SU-DHL-6 (cell line): ENCODE results near the gene NEUROG3.

Source experiments
- H2AFZ ChIP-seq: fragments of 200-600 bp; sonication (generic); 2 replicates; pipeline ENCODE4 v1.6.1; 2014; ENCODE audit warnings: low read depth, mild to moderate bottlenecking, moderate library complexity, mixed read lengths, antibody characterized with exemption, low read length; ENCODE audit not compliant: severe bottlenecking
- H3F3A ChIP-seq: fragments of 200-600 bp; shearing (Covaris generic); 2 replicates; pipeline ENCODE4 v1.6.0; 2016; ENCODE audit warnings: antibody characterized with exemption, mild to moderate bottlenecking; ENCODE audit not compliant: insufficient read depth
- H3K27ac ChIP-seq: fragments of 200-600 bp; sonication (generic); 2 replicates; pipeline ENCODE4 v1.5.1; 2016; ENCODE audit warnings: low read depth, mild to moderate bottlenecking, low read length, moderate library complexity, mixed read lengths
- H3K27me3 ChIP-seq: fragments of 200-600 bp; sonication (generic), shearing (Covaris generic); 2 replicates; pipeline ENCODE4 v1.6.0; 2014; ENCODE audit warnings: mild to moderate bottlenecking, low read length
- H3K36me3 ChIP-seq: fragments of 200-600 bp; sonication (generic); 2 replicates; pipeline ENCODE4 v1.6.1; 2014; ENCODE audit warnings: mild to moderate bottlenecking, low read length, mixed read lengths
- H3K4me2 ChIP-seq: fragments of 300-600, 200-600 bp; shearing (Covaris generic), sonication (generic); 2 replicates; pipeline ENCODE4 v1.6.0; 2014; ENCODE audit warnings: low read length, low read depth, mild to moderate bottlenecking; ENCODE audit not compliant: poor library complexity, severe bottlenecking
- H3K4me3 ChIP-seq: fragments of 200-600 bp; sonication (generic); 2 replicates; pipeline ENCODE4 v1.5.1; 2014; ENCODE audit warnings: antibody characterized with exemption, low read length, mild to moderate bottlenecking, mixed read lengths; ENCODE audit not compliant: insufficient read depth, poor library complexity, severe bottlenecking
- H3K79me2 ChIP-seq: fragments of 200-600 bp; sonication (generic); 2 replicates; pipeline ENCODE4 v1.6.1; 2014; ENCODE audit warnings: mild to moderate bottlenecking, low read length, moderate library complexity; ENCODE audit not compliant: insufficient read depth
- H3K9ac ChIP-seq: fragments of 200-600 bp; sonication (generic); 2 replicates; pipeline ENCODE4 v1.7.0; 2014; ENCODE audit warnings: mild to moderate bottlenecking, low read length
- H3K9me2 ChIP-seq: fragments of 200-600 bp; sonication (generic); replicated peaks from 2 replicates; pipeline ENCODE4 v1.6.1; 2014; ENCODE audit warnings: low read length; ENCODE audit not compliant: insufficient read depth
- H3K9me3 ChIP-seq: fragments of 200-600 bp; sonication (generic); 2 replicates; pipeline ENCODE4 v1.6.1; 2014; ENCODE audit warnings: low read length, mixed read lengths; ENCODE audit not compliant: insufficient read depth
- H4K20me1 ChIP-seq: fragments of 200-600 bp; sonication (generic); 2 replicates; pipeline ENCODE4 v1.6.1; 2014; ENCODE audit warnings: low read depth, mild to moderate bottlenecking, antibody characterized with exemption, low read length, moderate library complexity, mixed read lengths
- CTCF ChIP-seq: fragments of 200-600 bp; sonication (generic); IDR thresholded peaks from one replicate; pipeline ENCODE4 v1.5.1; 2017; ENCODE audit warnings: antibody characterized with exemption, mild to moderate bottlenecking, low read length, moderate library complexity; ENCODE audit not compliant: insufficient read depth, poor library complexity, severe bottlenecking
- EZH2phosphoT487 ChIP-seq: fragments of 200-600 bp; sonication (generic), shearing (Covaris generic); conservative IDR thresholded peaks from 2 replicates; pipeline ENCODE4 v1.6.1; 2018; ENCODE audit warnings: mild to moderate bottlenecking, antibody characterized with exemption, low read length, moderate library complexity, mixed read lengths

The NEUROG3 gene

DNA sequence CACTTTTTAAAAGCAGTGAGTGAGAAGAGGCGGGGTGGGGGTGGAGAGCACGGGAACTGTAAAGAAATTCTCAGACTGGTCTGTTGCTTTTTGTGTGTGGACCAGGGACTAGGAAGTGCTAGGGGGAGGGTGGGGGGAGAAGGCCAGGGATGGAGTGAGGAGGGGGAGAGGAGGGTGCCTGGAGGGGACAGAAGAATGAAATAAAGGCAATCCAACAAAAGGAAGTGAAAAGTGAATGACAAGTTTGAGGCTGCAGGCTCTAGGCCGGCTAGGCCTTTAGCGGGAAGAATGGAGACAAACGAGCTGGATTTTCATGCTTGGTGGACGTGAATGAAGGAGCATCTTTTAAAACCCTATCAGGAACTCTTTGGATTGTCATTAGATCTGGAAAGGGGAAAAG is 13.7 kb downstream of the NEUROG3 start:
- no peak overlapping the region for H3K4me2 ChIP-seq
- H3K9me2 ChIP-seq = no peaks in the 10 kb centered on the region
- no peaks in the 10 kb centered on the region for H3K9me3 ChIP-seq
- no peak overlapping the region for H3K9ac ChIP-seq
- H4K20me1 ChIP-seq = no peaks in the 10 kb centered on the region
- H3K36me3 ChIP-seq = no peaks in the 10 kb centered on the region
- no peak overlapping the region for H2AFZ ChIP-seq
- H3K79me2 ChIP-seq = no peaks in the 10 kb centered on the region
- no peak overlapping the region for H3K4me3 ChIP-seq
- no peaks in the 10 kb centered on the region for H3K27me3 ChIP-seq
- no peak overlapping the region for H3K27ac ChIP-seq
- TF ChIP-seq CTCF (no peak), EZH2phosphoT487 (no peak)
- H3F3A ChIP-seq = no peaks in the 10 kb centered on the region

DNA sequence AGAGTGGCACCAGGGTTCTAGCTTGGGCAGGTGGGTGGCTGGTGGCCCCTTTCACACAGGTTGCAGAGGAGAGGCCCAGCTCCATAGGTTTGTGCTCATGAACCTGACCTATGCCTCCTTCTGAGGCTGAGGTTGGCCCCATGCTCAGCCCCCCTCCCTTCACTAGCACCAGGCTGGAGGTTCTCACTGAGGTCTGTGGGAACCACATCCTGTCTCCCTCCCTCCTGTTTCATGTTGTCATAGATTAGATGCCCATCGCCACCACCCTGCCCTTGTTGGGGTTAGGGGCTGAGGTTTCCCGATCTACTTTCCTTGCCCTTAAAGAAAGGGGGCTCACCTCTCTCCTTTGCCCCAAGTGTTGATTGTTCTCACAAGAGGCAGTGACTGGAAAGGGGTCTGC is 14.7 kb downstream of the NEUROG3 start:
- Histone ChIP-seq H3K27ac (no peak overlapping the region), H3K36me3 (no peaks in the 10 kb centered on the region), H3K79me2 (no peaks in the 10 kb centered on the region), H3K9me2 (no peaks in the 10 kb centered on the region), H3K27me3 (no peaks in the 10 kb centered on the region), H3K9ac (no peak overlapping the region), H3K4me3 (no peak overlapping the region), H2AFZ (no peak overlapping the region), H3F3A (no peaks in the 10 kb centered on the region), H4K20me1 (no peaks in the 10 kb centered on the region), H3K9me3 (no peaks in the 10 kb centered on the region), H3K4me2 (no peak overlapping the region)
- TF ChIP-seq EZH2phosphoT487 (no peak), CTCF (no peak)

- Histone ChIP-seq H2AFZ (no peak overlapping the region), H3K9me2 (no peaks in the 10 kb centered on the region), H3F3A (no peaks in the 10 kb centered on the region), H3K79me2 (no peaks in the 10 kb centered on the region), H3K9me3 (peaks cover 9% of the 10 kb centered on the region; the same call in 1 of the 2 replicates), H3K4me2 (no peak overlapping the region), H4K20me1 (no peaks in the 10 kb centered on the region), H3K27ac (no peak overlapping the region), H3K27me3 (no peaks in the 10 kb centered on the region), H3K9ac (no peak overlapping the region), H3K36me3 (no peaks in the 10 kb centered on the region), H3K4me3 (no peak overlapping the region)
- TF ChIP-seq EZH2phosphoT487 = no peak
- TF ChIP-seq CTCF = no peak
These were observed 18.6 kb downstream of the NEUROG3 start for GRCh38 chr10:69554611-69555010.

DNA sequence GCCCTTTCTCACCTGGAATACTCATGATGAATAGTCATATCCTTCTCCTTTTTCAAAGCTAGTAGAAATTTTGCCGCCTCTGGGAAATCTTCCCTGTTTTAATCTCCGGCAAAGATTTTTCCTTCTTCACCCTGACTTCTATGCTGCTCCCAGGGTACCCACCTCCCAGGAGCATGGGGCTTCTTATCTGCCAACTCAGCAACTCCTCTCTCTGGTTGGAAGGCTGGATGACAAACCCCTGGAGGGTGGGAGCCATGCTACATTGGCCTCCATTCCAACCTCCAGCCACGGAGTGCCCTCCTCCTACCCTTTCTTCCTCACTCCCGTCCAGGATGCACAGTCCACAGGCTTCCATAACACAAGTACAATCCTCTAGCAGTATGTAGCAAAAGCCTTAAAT is 19.9 kb downstream of the NEUROG3 start:
- Histone ChIP-seq H3K36me3 (no peaks in the 10 kb centered on the region), H4K20me1 (no peaks in the 10 kb centered on the region), H3K9ac (no peak overlapping the region), H3K4me3 (no peak overlapping the region), H3K4me2 (no peak overlapping the region), H3F3A (no peaks in the 10 kb centered on the region), H3K79me2 (no peaks in the 10 kb centered on the region), H3K27ac (no peak overlapping the region), H3K9me3 (peaks cover 14% of the 10 kb centered on the region; the same call in 1 of the 2 replicates), H3K9me2 (no peaks in the 10 kb centered on the region), H3K27me3 (no peaks in the 10 kb centered on the region), H2AFZ (no peak overlapping the region)
- TF ChIP-seq CTCF (no peak), EZH2phosphoT487 (no peak)
